ENCODE data around the gene PRR14L. TPM values are rescaled to one million over a fixed set of nuclear protein-coding genes. Genes with fewer than 3 reads are reported as not detected.

The PRR14L gene
- total RNA-seq, 1 experiment from 2014 or later: 60.5 TPM

DNA sequence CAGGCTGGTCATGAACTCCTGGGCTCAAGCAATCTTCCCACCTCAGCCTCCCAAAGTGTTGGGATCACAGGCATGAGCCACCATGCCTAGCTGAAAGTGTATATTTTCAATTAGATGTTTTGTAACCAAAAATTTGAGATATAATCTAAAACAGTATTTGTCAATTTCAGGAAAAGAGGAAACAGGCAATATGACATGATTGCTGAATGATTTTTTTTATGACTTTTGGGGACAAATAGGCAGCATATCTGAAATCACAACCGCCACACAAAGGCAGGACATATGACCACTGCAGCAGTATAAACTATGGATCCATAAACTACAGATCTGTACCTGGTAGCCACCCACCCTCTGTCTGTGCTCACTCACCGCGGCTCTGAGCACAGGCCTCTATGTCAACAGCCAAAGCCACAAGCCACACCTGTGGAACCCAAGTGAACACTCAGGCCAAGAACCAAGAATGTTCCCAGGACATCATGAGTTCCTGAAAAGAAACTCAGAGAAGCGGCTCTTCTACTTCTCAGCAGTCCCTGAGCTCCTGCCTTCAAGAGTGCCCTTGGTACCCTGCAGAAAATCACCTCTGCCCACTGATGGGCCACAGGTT lies 110.4 kb downstream of the PRR14L start:
- Mint-ChIP-seq H3K27ac (ENCODE audit: unreplicated experiment) (no peak overlapping the region), H3K4me3 (ENCODE audit: low read depth, unreplicated experiment) (no peak overlapping the region), H3K27me3 (ENCODE audit: unreplicated experiment) (no peaks in the 10 kb centered on the region), H3K9me3 (ENCODE audit: low read depth, unreplicated experiment) (peaks cover 4% of the 10 kb centered on the region), H3K4me1 (ENCODE audit: low read depth, unreplicated experiment) (peaks cover 19% of the 10 kb centered on the region), H3K36me3 (ENCODE audit: insufficient read depth, unreplicated experiment) (peaks cover 42% of the 10 kb centered on the region)
- TF ChIP-seq, protein P1, sequence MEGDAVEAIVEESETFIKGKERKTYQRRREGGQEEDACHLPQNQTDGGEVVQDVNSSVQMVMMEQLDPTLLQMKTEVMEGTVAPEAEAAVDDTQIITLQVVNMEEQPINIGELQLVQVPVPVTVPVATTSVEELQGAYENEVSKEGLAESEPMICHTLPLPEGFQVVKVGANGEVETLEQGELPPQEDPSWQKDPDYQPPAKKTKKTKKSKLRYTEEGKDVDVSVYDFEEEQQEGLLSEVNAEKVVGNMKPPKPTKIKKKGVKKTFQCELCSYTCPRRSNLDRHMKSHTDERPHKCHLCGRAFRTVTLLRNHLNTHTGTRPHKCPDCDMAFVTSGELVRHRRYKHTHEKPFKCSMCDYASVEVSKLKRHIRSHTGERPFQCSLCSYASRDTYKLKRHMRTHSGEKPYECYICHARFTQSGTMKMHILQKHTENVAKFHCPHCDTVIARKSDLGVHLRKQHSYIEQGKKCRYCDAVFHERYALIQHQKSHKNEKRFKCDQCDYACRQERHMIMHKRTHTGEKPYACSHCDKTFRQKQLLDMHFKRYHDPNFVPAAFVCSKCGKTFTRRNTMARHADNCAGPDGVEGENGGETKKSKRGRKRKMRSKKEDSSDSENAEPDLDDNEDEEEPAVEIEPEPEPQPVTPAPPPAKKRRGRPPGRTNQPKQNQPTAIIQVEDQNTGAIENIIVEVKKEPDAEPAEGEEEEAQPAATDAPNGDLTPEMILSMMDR (IDR thresholded peaks at IDR 0.05; ENCODE audit: unreplicated experiment): no peak
- no peak for DNase-seq
- BruUV-seq (replicated peaks): no TSS peak
- CTCF ChIA-PET: no interaction called here
- intact Hi-C loops (cut with micrococcal nuclease; ENCODE audit: unreplicated experiment): no loop called here

DNA sequence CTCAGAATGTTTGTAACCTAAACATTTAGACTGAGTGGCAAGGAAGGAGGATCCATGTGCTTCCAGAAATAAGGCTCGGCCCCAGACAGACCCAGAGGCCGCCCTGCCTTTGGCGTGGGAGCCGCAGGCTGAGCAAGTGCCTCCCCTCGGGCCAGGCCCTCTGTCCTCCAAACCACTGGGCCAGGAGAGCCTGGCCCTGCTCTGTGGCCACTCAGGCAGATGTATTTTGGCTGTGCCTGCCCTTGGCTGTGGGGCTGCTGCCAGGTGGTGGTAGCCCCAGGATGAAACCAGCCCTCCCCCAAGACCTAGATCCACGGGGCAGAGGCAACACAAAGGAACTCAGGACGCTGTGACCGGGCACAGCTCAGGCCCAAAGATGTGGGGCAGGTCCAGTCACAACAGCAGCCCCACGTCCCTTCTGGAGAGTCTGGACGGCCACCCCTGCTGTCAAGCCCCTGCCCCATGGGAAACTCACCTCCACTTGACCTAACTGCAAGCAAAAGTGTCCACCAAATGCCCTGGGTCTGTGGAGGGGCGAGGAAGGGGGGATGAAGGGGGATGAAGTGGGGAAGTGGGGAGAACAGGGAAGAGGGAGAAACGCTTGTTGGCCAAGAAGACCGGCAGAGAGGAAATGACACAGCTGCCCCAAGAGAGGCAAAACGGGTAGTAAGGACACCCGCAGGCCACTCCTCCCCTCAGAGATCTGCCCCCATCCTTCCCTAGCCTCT lies 111.9 kb downstream of the PRR14L start:
- no peaks in the 10 kb centered on the region for H3K27me3 Mint-ChIP-seq (ENCODE audit: unreplicated experiment)
- H3K27ac Mint-ChIP-seq (ENCODE audit: unreplicated experiment): no peak overlapping the region
- no TSS peak for BruUV-seq (replicated peaks)

DNA sequence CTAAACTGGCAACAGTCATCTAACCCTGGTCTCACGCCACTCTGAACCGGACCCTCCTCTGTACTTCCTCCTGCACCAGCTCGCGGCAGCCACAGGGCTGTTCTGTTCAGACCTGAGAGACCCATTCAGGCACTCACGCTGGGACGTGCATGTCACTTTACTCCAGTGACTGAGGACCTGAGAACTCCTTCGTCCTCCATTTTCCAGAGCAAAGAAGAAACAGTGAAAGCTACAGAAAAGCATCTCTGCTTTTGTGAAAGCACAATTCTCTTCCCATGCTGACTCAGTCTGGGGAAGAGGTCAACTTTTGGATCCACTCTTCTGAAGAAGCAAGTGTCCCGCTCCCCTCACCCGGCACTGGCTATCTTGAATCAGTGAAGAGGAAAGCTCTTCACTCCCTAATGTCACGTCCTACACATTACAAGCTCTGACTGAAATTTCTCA lies 112.5 kb downstream of the PRR14L start:
- Mint-ChIP-seq H3K27me3 (ENCODE audit: unreplicated experiment) (no peaks in the 10 kb centered on the region), H3K4me1 (ENCODE audit: low read depth, unreplicated experiment) (peaks cover 31% of the 10 kb centered on the region), H3K27ac (ENCODE audit: unreplicated experiment) (no peak overlapping the region), H3K4me3 (ENCODE audit: low read depth, unreplicated experiment) (no peak overlapping the region), H3K36me3 (ENCODE audit: insufficient read depth, unreplicated experiment) (peaks cover 42% of the 10 kb centered on the region), H3K9me3 (ENCODE audit: low read depth, unreplicated experiment) (peaks cover 4% of the 10 kb centered on the region)
- no peak for DNase-seq
- no TSS peak for BruUV-seq (replicated peaks)
- intact Hi-C loops (cut with micrococcal nuclease; ENCODE audit: unreplicated experiment): no loop called here
- CTCF ChIA-PET: interaction anchor here (0.7 kb wide), 1 partner anchor 20 kb away, joined by 3 read pairs; no protein-coding TSS in a partner anchor
- TF ChIP-seq, protein P1 (IDR thresholded peaks at IDR 0.05; ENCODE audit: unreplicated experiment): no peak

More for the DNA sequence above, 111.9 kb downstream of the PRR14L start:
- CTCF ChIA-PET: interaction anchor here (0.7 kb wide), 1 partner anchor 38 kb away, joined by 5 read pairs; no protein-coding TSS in a partner anchor
- no peak overlapping the region for H3K4me3 Mint-ChIP-seq (ENCODE audit: low read depth, unreplicated experiment)
- peaks cover 46% of the 10 kb centered on the region for H3K36me3 Mint-ChIP-seq (ENCODE audit: insufficient read depth, unreplicated experiment)
- peaks cover 4% of the 10 kb centered on the region for H3K9me3 Mint-ChIP-seq (ENCODE audit: low read depth, unreplicated experiment)
- H3K4me1 Mint-ChIP-seq (ENCODE audit: low read depth, unreplicated experiment): peaks cover 31% of the 10 kb centered on the region
- TF ChIP-seq, protein P1 (IDR thresholded peaks at IDR 0.05; ENCODE audit: unreplicated experiment): no peak
- intact Hi-C loops (cut with micrococcal nuclease; ENCODE audit: unreplicated experiment): no loop called here
- no peak for DNase-seq

DNA sequence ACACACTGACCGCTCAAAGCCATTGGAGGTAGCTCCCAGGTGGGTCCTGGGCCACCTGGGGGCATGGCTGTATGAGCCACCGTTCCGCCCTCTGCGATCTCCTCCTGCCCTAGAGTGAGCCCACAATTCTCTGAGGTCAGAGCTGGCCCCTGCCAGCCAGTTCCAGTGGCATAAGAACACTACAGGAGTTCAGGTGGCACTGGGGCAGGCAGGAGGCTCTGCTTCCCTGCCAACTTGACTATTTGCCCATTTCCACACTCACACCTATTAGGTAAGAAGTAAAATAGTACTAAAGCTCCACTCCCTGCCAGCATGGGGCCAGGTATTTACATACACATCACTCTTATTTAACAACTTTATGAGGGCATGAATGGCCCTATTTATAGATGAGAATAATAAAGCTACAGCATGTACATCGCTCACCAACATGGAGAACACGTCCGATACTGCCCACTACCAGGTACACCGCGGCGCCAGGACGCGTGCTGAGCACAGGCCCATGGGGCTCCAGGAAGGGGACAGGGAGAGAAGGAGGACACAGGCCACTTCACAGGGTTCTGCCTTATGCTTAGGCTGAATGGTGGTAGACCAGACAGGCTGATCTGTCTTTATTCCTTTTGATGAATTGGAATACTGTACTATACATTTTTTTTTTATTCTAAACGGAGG lies 114.2 kb downstream of the PRR14L start:
- no TSS peak for BruUV-seq (replicated peaks)
- no peaks in the 10 kb centered on the region for H3K27me3 Mint-ChIP-seq (ENCODE audit: unreplicated experiment)
- peaks cover 35% of the 10 kb centered on the region for H3K36me3 Mint-ChIP-seq (ENCODE audit: insufficient read depth, unreplicated experiment)
- no peaks in the 10 kb centered on the region for H3K9me3 Mint-ChIP-seq (ENCODE audit: low read depth, unreplicated experiment)
- TF ChIP-seq, protein P1 (IDR thresholded peaks at IDR 0.05; ENCODE audit: unreplicated experiment): no peak
- DNase-seq: no peak
- no peak overlapping the region for H3K4me3 Mint-ChIP-seq (ENCODE audit: low read depth, unreplicated experiment)
- intact Hi-C loops (cut with micrococcal nuclease; ENCODE audit: unreplicated experiment): no loop called here
- peaks cover 37% of the 10 kb centered on the region for H3K4me1 Mint-ChIP-seq (ENCODE audit: low read depth, unreplicated experiment)
- no peak overlapping the region for H3K27ac Mint-ChIP-seq (ENCODE audit: unreplicated experiment)
- CTCF ChIA-PET: no interaction called here
